IMR-90 (cell line): ENCODE data around the gene HACD2. TPM values are rescaled to one million over a fixed set of nuclear protein-coding genes. Genes with fewer than 3 reads are reported as not detected.

Experiments
- ATAC-seq: fragments of 200-7000 bp; cut with Tn5 transposase; 2 replicates; pipeline ENCODE4 v1.9.1; 2020; ENCODE audit warnings: low read depth, mild to moderate bottlenecking, moderate library complexity
- BruUV-seq: library from RNA; stranded (reverse); fragments of 400-500 nt; replicated peaks from 2 replicates; lab custom pipeline; 2021; lab: Mats Ljungman, UMichigan
- CTCF ChIA-PET: fragments of 300-600 bp; formaldehyde crosslinking; extraction: SDS; loops from one replicate; lab custom pipeline; 2021; ENCODE audit warnings: antibody characterized with exemption; lab: Yijun Ruan, JAX
- POLR2A ChIA-PET: fragments of 300-600 bp; sonication (Branson Sonifier 250); formaldehyde crosslinking; loops from one replicate; lab custom pipeline; 2022; ENCODE audit warnings: antibody characterized with exemption; ENCODE audit not compliant: unreplicated experiment; lab: Charles Lee
- DNase-seq: peaks from one replicate; pipeline ENCODE4 v3.0.0; 2013
- H2AFZ ChIP-seq: replicated peaks from 2 replicates; pipeline ENCODE3; 2013; ENCODE audit warnings: low read length, mild to moderate bottlenecking; ENCODE audit not compliant: poor library complexity
- H2AK5ac ChIP-seq: 2 replicates; pipeline ENCODE4 v1.6.1; 2013; ENCODE audit warnings: low read depth, low read length, inconsistent platforms
- H2AK9ac ChIP-seq: replicated peaks from 2 replicates; pipeline ENCODE3; 2013; ENCODE audit warnings: mild to moderate bottlenecking, low read depth, low read length, moderate library complexity; ENCODE audit not compliant: poor library complexity
- H2BK120ac ChIP-seq: 2 replicates; pipeline ENCODE4 v1.6.1; 2013; ENCODE audit warnings: low read depth, low read length, inconsistent platforms
- H2BK15ac ChIP-seq: 3 replicates; pipeline ENCODE4 v1.6.1; 2013; ENCODE audit warnings: low read depth, low read length, inconsistent platforms
- H2BK20ac ChIP-seq: 2 replicates; pipeline ENCODE4 v1.6.1; 2013; ENCODE audit warnings: low read depth, mild to moderate bottlenecking, inconsistent platforms, low read length, moderate library complexity
- H2BK5ac ChIP-seq: 2 replicates; pipeline ENCODE4 v1.6.1; 2013; ENCODE audit warnings: mild to moderate bottlenecking, low read depth, low read length, inconsistent platforms; ENCODE audit not compliant: poor library complexity, severe bottlenecking
- H3K14ac ChIP-seq: replicated peaks from 2 replicates; pipeline ENCODE4 v1.6.1; 2013; ENCODE audit warnings: low read depth, low read length, inconsistent platforms
- H3K18ac ChIP-seq: 2 replicates; pipeline ENCODE4 v1.6.1; 2013; ENCODE audit warnings: low read depth, low read length, control low read depth
- H3K23ac ChIP-seq: 2 replicates; pipeline ENCODE4 v1.6.1; 2013; ENCODE audit warnings: low read depth, low read length, inconsistent platforms
- H3K27ac ChIP-seq: 2 replicates; pipeline ENCODE4 v1.5.1; 2013; ENCODE audit warnings: mild to moderate bottlenecking, control low read depth, low read length; ENCODE audit not compliant: insufficient read depth
- H3K27me3 ChIP-seq: 2 replicates; pipeline ENCODE4 v1.6.1; 2013; ENCODE audit warnings: low read length; ENCODE audit not compliant: control insufficient read depth, insufficient read depth
- H3K36me3 ChIP-seq: 2 replicates; pipeline ENCODE4 v1.6.1; 2013; ENCODE audit warnings: low read length, mixed read lengths; ENCODE audit not compliant: control insufficient read depth, insufficient read depth
- H3K4ac ChIP-seq: 2 replicates; pipeline ENCODE4 v1.6.1; 2013; ENCODE audit warnings: low read depth, low read length, inconsistent platforms
- H3K4me1 ChIP-seq: 2 replicates; pipeline ENCODE4 v1.6.1; 2013; ENCODE audit warnings: low read length, mixed read lengths; ENCODE audit not compliant: control insufficient read depth, insufficient read depth
- H3K4me2 ChIP-seq: 2 replicates; pipeline ENCODE4 v1.6.1; 2013; ENCODE audit warnings: low read depth, mild to moderate bottlenecking, control low read depth, low read length, moderate library complexity
- H3K4me3 ChIP-seq: 2 replicates; pipeline ENCODE4 v1.5.1; 2013; ENCODE audit warnings: low read depth, mild to moderate bottlenecking, control low read depth, low read length, moderate library complexity; ENCODE audit not compliant: insufficient read depth
- H3K56ac ChIP-seq: 2 replicates; pipeline ENCODE4 v1.6.1; 2013; ENCODE audit warnings: low read length, inconsistent platforms; ENCODE audit not compliant: insufficient read depth; ENCODE audit errors: extremely low read depth
- H3K79me1 ChIP-seq, 2 experiments: 2 replicates each; pipeline ENCODE4 v1.6.1; 2013; ENCODE audit warnings: low read length in 2 of 2, inconsistent platforms in 1 of 2, low read depth in 1 of 2
- H3K9ac ChIP-seq: 2 replicates; pipeline ENCODE4 v1.6.1; 2013; ENCODE audit warnings: low read depth, low read length, control low read depth
- H3K9me1 ChIP-seq: 2 replicates; pipeline ENCODE4 v1.6.1; 2013; ENCODE audit warnings: low read length, inconsistent platforms; ENCODE audit not compliant: insufficient read depth
- H3K9me3 ChIP-seq: 2 replicates; pipeline ENCODE4 v1.6.1; 2013; ENCODE audit warnings: low read length; ENCODE audit not compliant: control insufficient read depth, insufficient read depth
- H4K20me1 ChIP-seq: 2 replicates; pipeline ENCODE4 v1.6.1; 2013; ENCODE audit warnings: low read length, inconsistent platforms; ENCODE audit not compliant: insufficient read depth
- H4K5ac ChIP-seq: 2 replicates; pipeline ENCODE4 v1.6.1; 2013; ENCODE audit warnings: mild to moderate bottlenecking, low read depth, low read length, control low read depth
- H4K8ac ChIP-seq, 2 experiments: 2 replicates each; pipeline ENCODE4 v1.6.1; 2013; ENCODE audit warnings: low read depth in 2 of 2, low read length in 2 of 2, control low read depth in 1 of 2, inconsistent platforms in 1 of 2
- H4K91ac ChIP-seq: 2 replicates; pipeline ENCODE4 v1.6.1; 2013; ENCODE audit warnings: low read depth, low read length, inconsistent platforms; ENCODE audit not compliant: insufficient read depth
- CEBPB ChIP-seq: IDR thresholded peaks from 2 replicates; pipeline ENCODE4 v1.6.1; 2012; ENCODE audit warnings: low read depth, low read length, improper control_type of control experiment
- FOS ChIP-seq: fragments of 150-350 bp; IDR thresholded peaks from 2 replicates; pipeline ENCODE4 v1.6.1; 2016; ENCODE audit warnings: low read depth, low read length
- MAZ ChIP-seq: IDR thresholded peaks from 2 replicates; pipeline ENCODE4 v1.6.1; 2012; ENCODE audit warnings: low read depth, mild to moderate bottlenecking, low read length, improper control_type of control experiment, moderate library complexity, borderline replicate concordance
- RAD21 ChIP-seq: IDR thresholded peaks from 2 replicates; pipeline ENCODE4 v1.6.1; 2012; ENCODE audit warnings: low read length, improper control_type of control experiment
- RCOR1 ChIP-seq: IDR thresholded peaks from 2 replicates; pipeline ENCODE4 v1.6.1; 2012; ENCODE audit warnings: mild to moderate bottlenecking, low read length, improper control_type of control experiment; ENCODE audit not compliant: insufficient replicate concordance
- WGBS, 2 experiments: methylation state at CpG; one replicate each; pipeline versions ENCODE4 v1.1.5 to v1.1.7; 2013; ENCODE audit warnings: missing lambda C conversion rate in 2 of 2; ENCODE audit not compliant: insufficient read length in 1 of 2; ENCODE audit errors: extremely low coverage in 2 of 2; 5-methylcytosine and 5-hydroxymethylcytosine counted together
- dilution Hi-C: fragments of 300-500 bp; cut with HindIII; formaldehyde crosslinking; loops from one replicate; pipeline ENCODE4 v1.14.3; 2018; ENCODE audit warnings: low sequenced_read_pairs; ENCODE audit not compliant: unreplicated experiment
- in situ Hi-C: fragments of 300-500 bp; cut with MboI; formaldehyde crosslinking; loops from 3 replicates; pipeline ENCODE4 v1.14.3; 2019; ENCODE audit warnings: low sequenced_read_pairs, inconsistent platforms, mixed read lengths
- intact Hi-C: fragments of 100-400 bp; cut with micrococcal nuclease; formaldehyde crosslinking; loops from 2 replicates; pipeline ENCODE4 v1.10.0; 2022
- polyA plus RNA-seq, 3 experiments: library from polyadenylated mRNA; depleted of rRNA; stranded (reverse); fragments of >200 nt; gene quantifications; 2 replicates each; pipeline ENCODE4 v1.2.3, GENCODE V29; 2012; ENCODE audit warnings: low replicate concordance in 1 of 3
- total RNA-seq: library from RNA; depleted of rRNA; stranded (reverse); fragments of >200 nt; gene quantifications from 2 replicates; pipeline ENCODE4 v1.2.3, GENCODE V29; 2012
- TF ChIP-seq, protein P1 (sequence below): conservative IDR thresholded peaks from 2 replicates; pipeline ENCODE4 v1.5.1; 2012; ENCODE audit warnings: mild to moderate bottlenecking, low read depth, low read length, improper control_type of control experiment
- TF ChIP-seq, protein P2 (sequence below): fragments of 150-350 bp; IDR thresholded peaks from 2 replicates; pipeline ENCODE4 v1.6.1; 2017; ENCODE audit warnings: mild to moderate bottlenecking, antibody characterized with exemption, low read length, low read depth

HACD2 gene
- total and polyA plus RNA-seq, 2 of the 4 experiments (the other 2 are of a cell fraction), result 21.5 to 22.6 TPM

DNA sequence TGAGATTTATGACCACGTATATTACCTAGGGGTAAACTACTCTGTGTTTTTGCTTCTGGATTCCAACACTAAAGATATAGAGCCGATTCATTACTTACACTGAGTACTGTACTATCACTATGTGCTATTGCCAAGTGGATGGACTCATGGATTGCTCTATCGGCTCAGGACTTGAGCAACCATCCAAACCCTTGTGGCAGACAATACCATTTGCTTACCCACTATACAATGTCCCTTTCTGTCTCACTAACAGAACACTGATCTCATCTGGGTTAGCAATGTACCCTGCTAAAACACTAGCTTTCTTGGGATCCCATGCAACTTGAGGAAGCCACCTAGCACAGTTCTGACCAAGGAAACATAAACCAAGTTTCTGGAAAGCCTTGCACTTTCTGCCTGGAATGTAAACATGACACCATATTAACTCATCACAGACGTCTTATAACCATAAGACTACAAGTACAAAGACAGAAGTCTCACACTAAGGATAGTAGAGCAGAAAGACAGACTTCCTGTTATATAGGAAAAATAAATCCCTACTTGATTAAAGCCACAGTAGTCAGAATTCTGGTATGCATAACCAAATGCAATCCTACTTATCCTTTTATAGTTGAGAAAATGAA, 38.6 kb downstream of the HACD2 start:
- intact Hi-C loops (no loop called here), in situ Hi-C loops (no loop called here), dilution Hi-C loops (no loop called here)
- Histone ChIP-seq H2BK20ac (peak overlapping the region; percentile 81; the same call in 1 of the 2 replicates), H2BK5ac (peak overlapping the region; percentile 69), H3K27ac (peak overlapping the region; percentile 45; the same call in 1 of the 2 replicates), H3K4me2 (peak overlapping the region; percentile 64), H3K79me1 (peaks cover 12 to 18% of the 10 kb centered on the region in 2 experiments), H4K91ac (no peak overlapping the region), H3K9ac (no peak overlapping the region), H3K4ac (peak overlapping the region; percentile 60), H2AK5ac (peak overlapping the region; percentile 61; the same call in 1 of the 2 replicates), H3K36me3 (peaks cover 7% of the 10 kb centered on the region; the same call in 1 of the 2 replicates), H3K9me3 (no peaks in the 10 kb centered on the region), H2BK120ac (peak overlapping the region; percentile 67), H3K56ac (no peak overlapping the region), H3K14ac (peak overlapping the region; percentile 65), H3K9me1 (peaks cover 12% of the 10 kb centered on the region), H4K20me1 (peaks cover 9% of the 10 kb centered on the region), H4K8ac (peak overlapping the region in 1 of 2 experiments; percentile 63; a peak in 2 of 4 replicates), H4K5ac (no peak overlapping the region), H3K18ac (0 out of 2 replicates have a peak overlapping the region, but pooled peaks have one; percentile 11), H2AFZ (no peak overlapping the region), H3K4me1 (peaks cover 10% of the 10 kb centered on the region), H2BK15ac (0 out of 3 replicates have a peak overlapping the region, but pooled peaks have one; percentile 27), H3K23ac (peak overlapping the region; percentile 88; the same call in 1 of the 2 replicates), H3K27me3 (no peaks in the 10 kb centered on the region), H2AK9ac (no peak overlapping the region), H3K4me3 (no peak overlapping the region)
- POLR2A ChIA-PET, result interaction anchor here (0.6 kb wide), 1 partner anchor 1676 kb away, joined by 3 read pairs; no protein-coding TSS in a partner anchor
- no CpG with 5 or more reads among the region's 4 CpGs for WGBS, 2 experiments
- TF ChIP-seq FOS (peak; percentile 28; the same call in 1 of the 2 replicates), CEBPB (peak; percentile 72), MAZ (no peak), RAD21 (no peak), RCOR1 (no peak)
- TF ChIP-seq, protein P1, sequence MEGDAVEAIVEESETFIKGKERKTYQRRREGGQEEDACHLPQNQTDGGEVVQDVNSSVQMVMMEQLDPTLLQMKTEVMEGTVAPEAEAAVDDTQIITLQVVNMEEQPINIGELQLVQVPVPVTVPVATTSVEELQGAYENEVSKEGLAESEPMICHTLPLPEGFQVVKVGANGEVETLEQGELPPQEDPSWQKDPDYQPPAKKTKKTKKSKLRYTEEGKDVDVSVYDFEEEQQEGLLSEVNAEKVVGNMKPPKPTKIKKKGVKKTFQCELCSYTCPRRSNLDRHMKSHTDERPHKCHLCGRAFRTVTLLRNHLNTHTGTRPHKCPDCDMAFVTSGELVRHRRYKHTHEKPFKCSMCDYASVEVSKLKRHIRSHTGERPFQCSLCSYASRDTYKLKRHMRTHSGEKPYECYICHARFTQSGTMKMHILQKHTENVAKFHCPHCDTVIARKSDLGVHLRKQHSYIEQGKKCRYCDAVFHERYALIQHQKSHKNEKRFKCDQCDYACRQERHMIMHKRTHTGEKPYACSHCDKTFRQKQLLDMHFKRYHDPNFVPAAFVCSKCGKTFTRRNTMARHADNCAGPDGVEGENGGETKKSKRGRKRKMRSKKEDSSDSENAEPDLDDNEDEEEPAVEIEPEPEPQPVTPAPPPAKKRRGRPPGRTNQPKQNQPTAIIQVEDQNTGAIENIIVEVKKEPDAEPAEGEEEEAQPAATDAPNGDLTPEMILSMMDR, result no peak
- TF ChIP-seq, protein P2, sequence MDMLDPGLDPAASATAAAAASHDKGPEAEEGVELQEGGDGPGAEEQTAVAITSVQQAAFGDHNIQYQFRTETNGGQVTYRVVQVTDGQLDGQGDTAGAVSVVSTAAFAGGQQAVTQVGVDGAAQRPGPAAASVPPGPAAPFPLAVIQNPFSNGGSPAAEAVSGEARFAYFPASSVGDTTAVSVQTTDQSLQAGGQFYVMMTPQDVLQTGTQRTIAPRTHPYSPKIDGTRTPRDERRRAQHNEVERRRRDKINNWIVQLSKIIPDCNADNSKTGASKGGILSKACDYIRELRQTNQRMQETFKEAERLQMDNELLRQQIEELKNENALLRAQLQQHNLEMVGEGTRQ, result no peak
- CTCF ChIA-PET, result interaction anchor here (1.3 kb wide), 1 partner anchor 12 kb away, joined by 3 read pairs; no protein-coding TSS in a partner anchor
- DNase-seq, result peak; percentile 94
- ATAC-seq, result peak; percentile 91
- no TSS peak for BruUV-seq
